Measurements from ENCODE around the gene RABL6.
"Not testable (repeated sequence)": the region's sequence is repeated elsewhere in the genome, so short reads cannot be mapped to it uniquely, and the experiment has no call there.

RABL6 gene

DNA sequence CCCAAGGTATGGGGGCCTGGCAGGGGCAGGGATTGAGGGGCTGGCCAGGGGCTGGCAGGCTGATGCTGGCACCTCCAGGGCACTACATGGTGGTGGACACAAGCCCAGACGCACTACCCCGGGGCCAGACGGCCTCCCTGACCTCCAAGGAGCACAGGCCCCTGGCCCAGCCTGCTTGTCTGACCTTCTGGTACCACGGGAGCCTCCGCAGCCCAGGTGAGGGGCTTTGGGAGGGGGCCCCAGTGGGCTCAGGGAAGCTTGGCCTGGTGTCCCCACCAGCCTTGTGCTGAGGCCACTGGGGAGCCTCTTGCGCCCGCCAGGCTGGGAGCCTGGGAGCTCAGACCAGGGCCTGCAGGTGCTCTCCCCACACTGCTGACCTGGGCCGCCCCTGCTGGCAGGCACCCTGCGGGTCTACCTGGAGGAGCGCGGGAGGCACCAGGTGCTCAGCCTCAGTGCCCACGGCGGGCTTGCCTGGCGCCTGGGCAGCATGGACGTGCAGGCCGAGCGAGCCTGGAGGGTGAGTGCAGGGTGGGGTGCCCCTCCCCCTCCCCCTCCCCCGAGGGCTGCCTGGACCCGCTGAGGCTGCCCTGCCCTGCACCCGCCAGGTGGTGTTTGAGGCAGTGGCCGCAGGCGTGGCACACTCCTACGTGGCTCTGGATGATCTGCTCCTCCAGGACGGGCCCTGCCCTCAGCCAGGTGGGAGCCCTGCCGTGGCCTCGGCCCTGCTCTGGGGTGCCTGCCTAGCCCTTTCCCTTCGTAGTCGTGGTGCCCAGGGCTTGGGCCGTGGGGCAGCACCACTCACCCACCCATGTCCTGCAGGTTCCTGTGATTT is 50.0 kb downstream of the RABL6 start:
- no peak for DNase-seq (ENCODE audit: low read depth)

DNA sequence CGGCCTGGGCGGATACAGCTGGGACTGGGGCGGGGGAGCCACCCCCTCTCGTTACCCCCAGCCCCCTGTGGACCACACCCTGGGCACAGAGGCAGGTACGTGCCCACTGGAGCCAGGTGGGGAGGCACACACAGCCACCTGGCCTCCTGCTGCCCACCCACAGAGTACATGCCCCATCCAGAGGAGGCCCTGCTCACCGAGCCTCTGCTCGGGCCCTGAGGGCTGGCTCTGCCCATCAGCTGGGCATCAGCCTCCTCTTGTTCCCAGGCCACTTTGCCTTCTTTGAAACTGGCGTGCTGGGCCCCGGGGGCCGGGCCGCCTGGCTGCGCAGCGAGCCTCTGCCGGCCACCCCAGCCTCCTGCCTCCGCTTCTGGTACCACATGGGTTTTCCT is 50.7 kb downstream of the RABL6 start:
- DNase-seq (ENCODE audit: low read depth) = no peak

DNA sequence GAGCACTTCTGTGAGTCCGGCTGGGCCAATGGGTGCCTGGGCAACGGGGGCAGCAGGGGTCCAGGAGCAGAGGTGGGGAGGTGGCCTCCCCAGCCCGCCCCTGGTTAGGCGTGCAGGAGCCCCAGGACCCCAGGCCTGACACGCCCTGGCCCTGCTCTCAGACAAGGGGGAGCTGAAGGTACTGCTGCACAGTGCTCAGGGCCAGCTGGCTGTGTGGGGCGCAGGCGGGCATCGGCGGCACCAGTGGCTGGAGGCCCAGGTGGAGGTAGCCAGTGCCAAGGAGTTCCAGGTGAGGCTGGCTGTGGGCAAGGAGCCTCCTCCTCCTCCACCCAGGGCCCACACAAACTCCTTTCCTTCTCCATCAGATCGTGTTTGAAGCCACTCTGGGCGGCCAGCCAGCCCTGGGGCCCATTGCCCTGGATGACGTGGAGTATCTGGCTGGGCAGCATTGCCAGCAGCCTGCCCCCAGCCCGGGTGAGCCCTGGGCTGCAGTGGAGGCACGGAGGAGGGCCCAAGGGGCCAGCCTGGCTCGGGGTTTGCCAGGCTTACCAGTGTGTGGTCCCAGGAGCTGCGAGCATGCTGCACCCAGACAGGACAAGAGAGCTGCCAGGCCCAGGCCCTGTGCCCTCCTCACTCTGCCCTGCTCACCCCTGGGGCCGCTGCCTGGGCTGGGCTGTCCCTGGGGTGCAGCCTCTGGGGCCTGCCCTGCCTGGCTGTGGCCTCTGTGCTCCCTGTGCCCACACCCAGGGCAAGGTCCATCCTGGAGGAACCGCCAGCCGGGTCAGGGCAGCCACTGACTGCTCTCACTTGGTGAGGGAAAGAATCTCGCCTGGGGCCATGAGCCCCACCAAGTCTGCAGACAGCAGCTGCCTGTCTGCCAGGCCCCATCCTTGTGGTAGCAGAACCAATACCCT is 51.4 kb downstream of the RABL6 start:
- DNase-seq (ENCODE audit: low read depth) = peak; percentile 47

DNA sequence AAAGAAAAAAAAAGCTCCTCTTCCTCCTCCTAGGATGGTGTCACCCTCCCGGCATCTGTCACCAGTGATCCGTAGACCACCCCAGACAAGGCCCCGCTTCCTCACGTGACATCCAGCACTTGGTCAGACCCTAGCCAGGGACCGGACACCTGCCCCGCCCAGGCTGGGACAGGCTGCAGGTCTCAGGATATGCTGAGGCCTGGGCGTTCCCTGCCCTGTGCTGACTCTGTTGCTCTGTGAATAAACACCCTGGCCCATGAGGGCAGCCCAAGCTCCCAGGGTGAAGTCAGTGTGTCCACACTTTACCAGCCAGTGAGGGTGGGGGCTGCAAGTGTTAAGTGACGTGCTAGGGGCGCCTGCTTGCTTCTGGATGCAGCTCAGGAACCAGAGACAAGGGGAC is 52.8 kb downstream of the RABL6 start:
- no peak for DNase-seq (ENCODE audit: low read depth)

DNA sequence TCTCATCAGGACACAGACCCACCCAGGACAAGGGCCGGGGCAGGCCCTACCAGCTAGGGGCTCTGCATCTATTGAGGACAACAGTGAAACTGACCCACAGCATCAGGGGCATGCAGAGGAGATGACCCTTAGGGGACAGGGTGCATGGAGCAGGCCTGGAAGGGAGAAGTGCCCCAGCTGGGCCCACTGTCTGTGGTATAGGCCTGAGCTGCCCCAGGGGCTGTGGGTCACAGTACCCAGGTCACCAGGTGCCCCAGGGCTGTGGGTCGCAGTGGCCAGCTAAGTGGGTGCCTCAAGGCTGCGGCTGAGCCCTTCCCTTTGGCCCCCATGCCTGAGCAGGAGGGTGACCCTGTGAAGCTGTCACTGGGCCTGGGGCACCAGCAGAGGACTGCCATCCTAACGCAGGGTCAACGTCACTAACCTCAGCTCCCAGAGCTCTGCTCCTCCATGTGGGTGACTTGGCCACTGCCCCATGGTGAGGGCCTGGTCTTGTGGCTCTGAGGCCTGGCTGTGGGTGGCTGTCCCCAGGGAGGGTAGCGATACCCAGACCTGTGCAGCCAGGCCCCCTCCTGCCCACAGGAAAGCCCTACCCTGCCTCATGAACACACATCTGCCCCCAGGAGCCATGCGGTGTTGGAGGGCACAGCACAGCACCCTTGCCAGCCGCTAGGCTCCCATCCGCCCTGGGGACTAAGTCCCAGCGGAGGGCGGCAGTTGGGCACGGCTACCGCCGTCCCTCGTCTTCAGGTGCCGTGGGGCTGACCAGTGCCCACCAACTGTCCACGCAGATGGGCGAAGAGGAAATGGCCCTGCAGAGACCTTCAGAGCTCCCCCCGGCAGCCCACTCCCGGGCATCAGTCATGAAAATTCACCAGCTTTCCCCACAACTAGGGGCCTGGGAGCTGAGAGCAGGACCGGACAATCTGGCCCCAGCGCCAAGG is 53.5 kb downstream of the RABL6 start:
- no peak for DNase-seq (ENCODE audit: low read depth)

DNA sequence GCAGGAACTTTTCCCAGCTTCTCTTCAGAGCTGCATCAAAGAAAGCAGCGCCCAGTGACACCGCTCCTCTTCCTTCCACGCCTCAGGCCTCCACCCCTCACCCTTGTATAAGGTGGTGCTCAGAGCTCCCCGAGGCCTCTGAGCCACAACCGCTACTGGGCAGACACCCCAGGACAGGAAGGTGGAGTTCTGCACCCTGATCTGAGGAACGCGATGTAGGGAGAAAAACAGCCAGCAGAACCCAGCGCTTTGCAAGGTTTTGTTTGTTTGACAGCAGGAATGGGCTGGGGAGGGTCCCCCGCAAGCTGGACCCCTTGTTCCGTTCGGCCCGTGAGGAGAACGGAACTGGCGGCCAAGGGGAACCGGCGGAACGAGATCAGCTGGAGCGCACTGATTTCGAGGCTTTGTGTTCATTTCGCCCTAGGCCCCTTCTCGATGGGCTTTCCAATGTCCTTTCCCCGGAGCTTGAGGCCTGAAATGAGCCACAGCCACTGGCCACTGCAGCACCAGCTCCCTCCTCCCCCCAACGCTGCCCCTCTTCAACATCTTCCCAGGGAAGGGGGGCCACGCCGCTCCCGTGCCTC is 54.2 kb downstream of the RABL6 start:
- DNase-seq (ENCODE audit: low read depth) = no peak

DNA sequence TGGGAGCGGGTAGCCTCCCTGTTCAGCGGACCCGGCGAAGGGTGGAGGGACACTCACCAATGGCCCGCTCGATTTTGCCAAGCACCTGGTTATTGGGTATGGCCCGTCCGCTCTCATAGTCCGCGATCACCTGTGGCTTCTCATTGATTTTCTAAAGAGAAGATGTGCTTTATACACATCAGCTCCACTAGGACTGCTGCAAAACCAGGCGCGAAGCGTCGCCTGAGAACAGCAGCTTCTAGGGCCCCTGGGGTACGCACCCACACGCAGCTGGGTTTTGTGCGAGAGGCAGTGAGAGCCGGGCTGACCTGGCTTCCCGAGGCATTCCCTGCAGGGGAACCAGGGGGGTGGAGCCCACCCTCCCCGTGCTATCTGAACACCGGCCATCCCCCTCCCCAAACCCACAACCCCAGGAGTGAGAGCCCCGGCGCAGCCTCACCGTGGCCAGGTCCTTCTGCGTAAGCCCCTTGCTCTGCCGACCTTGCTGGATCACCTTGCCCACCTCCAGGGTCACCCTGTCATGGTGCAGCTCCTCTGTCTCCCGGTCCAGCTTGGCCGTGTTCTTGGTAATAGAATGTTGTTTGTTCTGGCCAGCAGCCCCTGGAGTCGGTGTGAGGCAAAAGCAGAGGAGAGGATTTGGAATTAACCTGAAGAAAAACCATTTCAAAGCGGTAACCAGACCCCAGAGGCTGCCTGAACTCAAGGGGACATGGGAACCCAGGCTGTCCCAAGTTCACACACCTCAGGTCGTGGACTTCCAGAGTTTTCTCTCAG is 55.3 kb downstream of the RABL6 start:
- DNase-seq (ENCODE audit: low read depth) = no peak

DNA sequence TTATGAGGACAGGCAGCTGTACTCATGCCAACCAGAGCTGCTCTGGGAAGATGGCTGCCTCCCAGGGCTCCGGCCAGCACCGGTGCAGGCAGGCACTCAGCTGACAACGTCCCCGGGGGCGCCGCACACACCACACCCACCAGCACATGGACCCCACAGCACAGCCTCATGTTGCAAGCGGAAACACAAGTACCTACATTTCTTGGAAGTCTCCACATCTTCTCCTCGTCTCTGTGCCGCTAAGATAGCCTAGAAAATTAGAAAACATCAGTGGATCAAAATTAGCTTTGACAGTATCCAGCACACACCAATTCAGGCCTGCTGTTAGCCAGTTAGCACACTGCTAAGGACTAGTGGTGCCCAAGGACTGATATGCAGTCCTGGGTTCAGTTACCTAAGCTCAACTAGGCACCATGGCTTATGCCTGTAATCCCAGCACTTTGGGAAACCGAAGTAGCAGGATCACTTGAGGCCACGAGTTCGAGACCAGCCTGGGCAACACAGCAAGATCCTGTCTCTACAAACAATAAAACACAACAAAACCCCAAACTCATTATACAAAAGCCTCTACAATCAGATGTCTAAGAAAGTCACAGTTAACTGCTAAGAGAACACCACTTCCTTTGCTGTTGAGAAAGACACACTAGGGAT is 56.0 kb downstream of the RABL6 start:
- no peak for DNase-seq (ENCODE audit: low read depth)

DNA sequence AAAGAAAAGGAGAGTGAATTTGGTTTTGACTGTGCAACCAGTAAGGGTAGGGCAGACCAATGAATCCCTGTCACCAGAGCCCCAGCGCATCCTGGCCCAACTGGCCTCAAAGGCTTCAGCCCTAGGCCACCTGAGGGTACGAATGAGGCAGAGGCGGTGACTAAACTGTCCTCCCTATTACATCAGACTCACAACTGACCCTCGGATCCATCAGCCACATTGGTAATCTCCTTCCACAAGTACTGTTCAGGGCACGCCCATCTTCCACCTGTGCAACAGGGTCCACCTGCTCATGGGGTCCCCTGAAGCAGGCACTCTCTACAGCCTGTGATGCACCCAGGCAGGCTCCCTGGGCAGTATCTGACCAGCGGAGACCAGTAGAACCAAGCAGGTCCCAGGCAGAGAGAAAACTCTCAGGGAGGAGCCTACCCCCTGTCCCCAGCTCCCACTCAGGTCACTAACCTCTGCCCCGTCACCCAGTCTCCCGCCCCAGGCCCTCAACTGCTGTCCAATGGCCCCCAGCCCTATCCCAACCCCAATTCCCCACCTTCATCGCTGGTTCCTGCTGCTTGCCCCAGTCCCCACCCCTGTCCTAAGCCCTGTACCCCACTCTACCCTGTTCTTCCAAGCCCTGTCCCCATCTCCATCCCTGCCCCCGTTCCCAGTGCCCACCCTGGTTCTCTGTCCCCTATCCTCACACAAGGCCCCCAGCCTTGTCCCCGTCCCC is 57.5 kb downstream of the RABL6 start:
- DNase-seq (ENCODE audit: low read depth) = no peak

DNA sequence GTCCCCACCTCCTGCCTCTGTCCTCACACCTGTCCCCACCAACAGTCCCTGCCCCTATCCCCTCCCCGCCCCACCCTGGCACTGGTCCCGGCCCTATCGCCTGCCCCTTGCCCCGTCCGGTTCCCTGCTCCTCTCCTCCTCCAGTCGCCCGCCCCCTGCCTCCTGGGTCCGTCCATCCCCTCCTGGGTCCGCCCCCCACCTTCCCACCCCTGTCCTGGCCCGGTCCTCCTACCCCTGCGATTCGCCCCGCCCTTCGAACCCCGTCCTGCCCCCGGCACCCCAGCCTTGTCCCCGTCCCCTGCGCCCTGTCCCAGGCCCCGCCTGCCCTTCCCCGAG is 58.0 kb downstream of the RABL6 start:
- DNase-seq (ENCODE audit: low read depth) = no peak

DNA sequence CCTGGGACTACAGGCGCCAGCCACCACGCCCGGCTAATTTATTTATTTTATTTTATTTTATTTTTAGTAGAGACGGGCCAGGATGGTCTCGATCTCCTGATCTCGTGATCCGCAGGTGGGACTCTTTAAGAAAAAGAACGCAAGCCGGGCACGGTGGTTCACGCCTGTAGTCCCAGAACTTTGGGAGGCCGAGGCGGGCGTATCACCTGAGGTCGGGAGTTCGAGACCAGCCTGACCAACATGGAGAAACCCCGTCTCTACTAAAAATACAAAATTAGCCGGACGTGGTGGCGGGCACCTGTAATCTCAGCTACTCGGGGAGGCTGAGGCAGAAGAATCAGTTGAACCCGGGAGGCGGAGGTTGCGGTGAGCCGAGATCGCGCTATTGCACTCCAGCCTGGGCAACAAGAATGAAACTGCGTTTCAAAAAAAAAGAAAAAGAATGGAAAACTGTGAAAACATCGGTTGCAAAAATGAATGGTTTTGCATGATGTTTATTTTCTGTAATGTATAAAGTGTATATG is 59.2 kb downstream of the RABL6 start:
- not testable (repeated sequence) for DNase-seq (ENCODE audit: low read depth)

DNA sequence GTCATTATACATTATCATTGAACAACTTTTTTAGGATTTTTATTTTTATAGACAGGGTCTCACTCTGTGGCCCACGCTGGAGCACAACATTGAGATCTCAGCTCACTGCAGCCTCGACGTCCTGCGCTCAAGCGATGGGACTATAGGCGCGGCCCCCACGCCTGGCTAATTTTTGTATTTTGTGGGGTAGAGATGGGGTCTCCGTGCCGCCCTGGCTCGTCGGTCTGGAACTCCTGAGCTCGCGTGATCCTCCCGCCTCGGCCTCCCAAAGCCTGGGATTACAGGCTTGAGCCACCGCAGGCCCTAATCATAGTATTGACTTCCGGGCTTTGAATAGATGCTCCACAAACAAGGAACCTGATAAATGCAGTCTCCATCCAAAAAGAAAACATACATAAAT is 59.7 kb downstream of the RABL6 start:
- DNase-seq (ENCODE audit: low read depth) = no peak

DNA sequence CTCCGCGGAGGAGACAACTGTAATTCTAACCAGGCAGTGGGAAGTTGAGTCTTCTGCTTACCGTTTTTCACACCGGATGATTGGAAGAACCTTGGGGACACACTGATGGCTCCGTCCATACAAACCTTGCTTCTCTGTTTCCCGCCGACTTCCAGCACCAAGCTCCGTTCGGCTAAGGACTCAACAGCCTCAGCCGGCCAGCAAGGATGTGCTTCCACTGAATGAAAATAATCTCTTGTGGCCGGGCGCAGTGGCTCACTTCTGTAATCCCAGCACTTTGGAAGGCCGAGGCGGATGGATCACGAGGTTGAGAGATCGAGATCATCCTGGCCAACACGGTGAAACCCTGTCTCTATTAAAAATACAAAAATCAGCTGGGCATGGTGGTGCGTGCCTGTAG is 60.2 kb downstream of the RABL6 start:
- no peak for DNase-seq (ENCODE audit: low read depth)

DNA sequence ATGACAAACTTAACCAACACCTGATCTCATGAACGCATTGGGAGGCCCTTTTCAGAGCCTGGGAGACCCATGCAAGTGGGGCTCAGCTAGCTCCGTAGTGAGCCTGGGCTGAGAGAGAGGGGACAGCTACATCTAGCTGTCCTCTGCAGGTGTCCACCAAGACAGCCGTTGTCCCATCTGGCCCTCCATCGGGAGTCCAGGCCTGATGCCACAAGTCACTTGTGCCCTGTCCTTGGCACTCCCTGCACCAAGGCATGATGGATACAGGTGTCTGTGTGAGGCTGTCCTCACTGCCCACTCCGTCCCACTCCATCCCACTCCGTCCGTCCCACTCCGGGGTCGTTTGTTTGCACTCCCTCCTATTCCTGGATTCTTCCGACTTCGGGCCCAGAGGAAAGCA is 60.9 kb downstream of the RABL6 start:
- DNase-seq (ENCODE audit: low read depth) = no peak

DNA sequence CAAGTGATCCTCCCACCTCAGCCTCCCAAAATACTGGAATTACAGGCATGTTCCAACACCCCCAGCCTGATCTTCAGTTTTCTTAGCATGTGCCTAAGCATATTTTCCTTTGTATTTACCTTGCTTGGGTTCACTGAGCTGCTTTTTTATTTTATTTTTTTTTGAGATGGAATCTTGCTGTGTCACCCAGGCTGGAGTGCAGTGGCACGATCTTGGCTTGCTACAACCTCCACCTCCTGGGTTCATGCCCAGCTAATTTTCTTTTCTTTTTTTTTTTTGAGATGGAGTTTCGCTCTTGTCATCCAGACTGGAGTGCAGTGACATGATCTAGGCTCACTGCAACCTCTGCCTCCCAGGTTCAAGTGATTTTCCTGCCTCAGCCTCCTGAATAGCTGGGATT is 61.9 kb downstream of the RABL6 start:
- DNase-seq (ENCODE audit: low read depth) = not testable (repeated sequence)

DNA sequence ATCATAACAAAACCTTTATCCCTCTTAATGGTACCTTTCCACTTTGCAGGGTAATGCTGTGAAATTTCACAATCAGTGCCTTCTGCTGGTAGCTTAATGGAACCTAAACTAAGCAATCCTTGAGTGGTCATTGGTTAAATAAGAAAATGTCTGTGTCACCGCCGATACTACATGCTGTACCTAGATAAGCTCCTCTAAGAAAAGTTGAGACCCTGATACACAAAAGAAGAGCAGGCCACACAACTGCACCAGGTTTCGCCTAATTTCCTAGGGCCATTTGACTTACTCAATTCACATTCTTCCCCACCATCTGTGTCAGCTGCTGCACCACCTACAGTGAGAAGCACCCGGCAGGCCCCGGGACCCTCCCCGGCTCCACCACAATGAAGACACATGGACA is 67.4 kb downstream of the RABL6 start:
- no peak for DNase-seq (ENCODE audit: low read depth)

DNA sequence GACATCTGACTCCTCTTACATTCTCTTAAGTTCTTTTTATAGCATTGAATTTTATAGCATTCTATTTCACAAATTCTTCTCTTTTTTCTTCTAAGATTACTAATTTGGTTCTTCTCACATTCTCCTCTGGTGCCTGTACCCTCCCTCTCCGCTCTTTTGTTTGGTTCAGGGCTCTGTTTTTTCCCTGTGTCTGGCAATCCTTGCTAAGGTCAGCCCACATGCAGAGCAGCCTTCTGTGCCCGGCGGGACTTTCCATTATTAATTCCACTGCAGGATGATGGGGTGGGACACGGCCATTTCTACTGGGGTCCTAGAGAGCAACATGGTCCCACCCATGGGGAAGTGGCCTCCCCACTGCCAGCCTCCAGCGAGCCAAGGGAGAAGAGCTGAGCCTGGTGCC is 68.7 kb downstream of the RABL6 start:
- no peak for DNase-seq (ENCODE audit: low read depth)

DNA sequence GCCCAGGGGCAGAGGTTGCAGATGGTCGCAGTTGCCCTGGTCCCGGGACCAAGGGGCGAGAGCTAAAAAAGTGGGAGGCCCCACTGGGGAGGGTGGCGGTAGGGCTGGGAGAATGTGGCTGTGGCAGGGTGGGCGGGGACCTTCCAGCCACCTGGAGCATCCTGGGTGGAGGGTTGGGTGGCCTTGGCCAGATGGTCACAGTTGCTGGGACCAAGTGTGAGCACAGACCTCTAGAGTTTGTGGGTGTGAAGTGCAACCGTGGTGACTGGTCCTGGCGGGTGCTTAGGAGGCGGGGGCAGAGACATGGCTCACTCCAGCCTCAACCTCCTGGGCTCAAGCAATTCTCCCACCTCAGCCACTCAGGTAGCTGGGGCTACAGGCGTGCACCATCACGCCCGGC is 72.9 kb downstream of the RABL6 start:
- no peak for DNase-seq (ENCODE audit: low read depth)

DNA sequence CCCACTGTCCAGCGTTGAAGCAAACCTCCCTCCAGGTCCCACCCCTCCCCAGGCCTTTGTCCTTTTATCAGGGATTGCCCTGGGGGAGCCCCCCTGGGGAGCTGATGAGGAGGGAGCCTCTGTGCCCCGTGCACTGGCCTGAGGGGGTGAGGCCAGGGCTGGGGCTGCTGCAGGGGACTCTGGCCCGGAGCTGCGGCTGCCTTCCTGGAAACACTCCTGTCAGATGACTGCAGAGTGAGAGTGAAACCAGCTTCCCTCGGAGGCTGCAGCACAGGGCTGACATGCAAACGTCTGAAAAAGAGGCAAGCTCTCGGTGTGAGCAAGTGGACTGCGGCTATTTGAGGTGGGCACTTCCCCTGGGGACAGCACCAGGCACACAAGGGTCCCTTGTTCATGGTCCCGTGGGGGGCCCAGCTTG is 74.0 kb downstream of the RABL6 start:
- peak; percentile 31 for DNase-seq (ENCODE audit: low read depth)
